ENCODE data around the gene ETS2.

ETS2 gene

DNA sequence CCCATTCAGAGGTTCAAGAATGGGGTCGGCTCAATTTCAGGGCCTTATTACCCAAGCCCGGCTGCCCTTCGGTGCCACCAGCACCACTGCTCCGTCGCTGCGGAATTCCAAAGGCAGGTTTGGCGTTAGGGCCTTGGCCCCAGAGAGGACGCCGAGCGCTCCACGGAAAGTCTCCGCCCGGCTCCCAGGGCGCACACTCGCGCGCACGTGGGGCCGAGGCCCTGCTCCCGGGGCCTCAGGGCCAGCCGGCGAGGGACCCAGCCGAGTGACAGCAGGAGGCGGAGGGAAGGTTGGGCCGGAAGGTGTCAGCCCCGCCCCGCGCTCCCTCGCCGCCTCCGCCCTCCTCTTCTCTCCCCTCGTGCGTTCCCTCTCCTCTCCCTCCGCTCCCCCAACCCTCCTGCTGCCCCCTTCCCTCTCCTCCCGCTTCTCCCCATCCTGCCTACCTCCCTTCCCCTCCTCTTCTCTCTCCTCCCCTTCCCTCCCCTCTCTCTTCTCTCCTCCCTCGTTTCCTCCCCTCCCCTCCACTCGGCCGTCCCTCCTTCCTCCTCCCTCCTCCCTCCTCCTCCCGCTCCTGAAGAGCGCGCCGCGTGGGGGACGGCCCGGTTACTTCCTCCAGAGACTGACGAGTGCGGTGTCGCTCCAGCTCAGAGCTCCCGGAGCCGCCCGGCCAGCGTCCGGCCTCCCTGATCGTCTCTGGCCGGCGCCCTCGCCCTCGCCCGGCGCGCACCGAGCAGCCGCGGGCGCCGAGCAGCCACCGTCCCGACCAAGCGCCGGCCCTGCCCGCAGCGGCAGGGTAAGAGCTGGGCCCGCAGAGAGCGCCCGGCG is at the start of gene ETS2:
ETS2 (plus strand) TSS at position 602 of the 825 bp plus-strand sequence. CDS start 4,106 bp downstream, outside the sequence.
- H3K4me3 ChIP-seq (ENCODE audit: low read depth, low read length): peak within 1 kb of the TSS; percentile 91
- peak; percentile 87 for DNase-seq (ENCODE audit: low read depth)

DNA sequence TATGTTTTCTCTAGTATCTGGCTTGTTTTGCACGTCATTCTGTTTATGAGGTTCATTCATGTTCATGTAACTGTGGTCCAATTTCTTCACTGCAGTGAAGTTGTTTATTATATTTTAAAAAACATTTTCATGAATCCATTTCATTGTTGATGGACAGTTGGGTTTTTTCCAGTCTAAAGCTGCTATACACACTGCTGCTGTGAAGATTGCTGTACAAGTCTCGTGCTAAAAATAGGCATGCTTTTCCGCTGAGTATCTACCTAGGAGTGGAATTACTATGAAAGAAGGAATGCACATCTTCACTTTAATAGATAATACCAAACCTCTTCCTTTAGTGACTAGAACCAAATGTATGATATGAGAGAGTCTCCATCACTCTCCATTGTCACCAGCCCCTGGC is 49.0 kb upstream of the ETS2 start:
- no peak overlapping the region for H3K4me3 ChIP-seq (ENCODE audit: low read depth, low read length)
- peak; percentile 61 for DNase-seq (ENCODE audit: low read depth)

- H3K4me3 ChIP-seq (ENCODE audit: low read depth, low read length): no peak overlapping the region
- no peak for DNase-seq (ENCODE audit: low read depth)
Measured at GRCh38 chr21:38758501-38759214, 47.1 kb upstream of the ETS2 start.

GRCh38 chr21:38759413-38759812 is 46.3 kb upstream of the ETS2 start:
- no peak overlapping the region for H3K4me3 ChIP-seq (ENCODE audit: low read depth, low read length)
- no peak for DNase-seq (ENCODE audit: low read depth)

GRCh38 chr21:38760017-38760761 is 45.5 kb upstream of the ETS2 start:
- DNase-seq (ENCODE audit: low read depth): no peak
- H3K4me3 ChIP-seq (ENCODE audit: low read depth, low read length): no peak overlapping the region

- no peak overlapping the region for H3K4me3 ChIP-seq (ENCODE audit: low read depth, low read length)
- no peak for DNase-seq (ENCODE audit: low read depth)
Measured at GRCh38 chr21:38760762-38761155, 45.0 kb upstream of the ETS2 start.

DNA sequence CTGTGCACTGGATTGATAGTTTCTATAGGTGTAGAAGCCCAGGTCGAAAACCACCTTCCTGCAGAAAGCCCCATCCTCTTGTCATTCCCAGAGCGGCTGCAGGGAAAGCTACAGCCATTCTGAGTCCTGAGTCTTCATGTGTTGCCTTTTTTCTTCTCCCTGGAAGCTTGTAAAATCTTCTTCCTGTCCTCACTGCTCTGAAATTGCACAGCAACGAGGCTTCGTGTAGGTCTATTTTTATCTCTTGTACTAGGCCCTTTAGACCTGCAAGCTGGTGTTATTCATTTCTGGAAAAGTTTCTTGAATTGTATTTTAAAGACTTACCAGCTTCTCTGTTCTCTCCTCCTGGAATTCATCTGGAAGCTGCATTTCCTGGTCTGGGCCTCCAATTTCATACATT is 44.2 kb upstream of the ETS2 start:
- H3K4me3 ChIP-seq (ENCODE audit: low read depth, low read length): no peak overlapping the region
- no peak for DNase-seq (ENCODE audit: low read depth)

DNA sequence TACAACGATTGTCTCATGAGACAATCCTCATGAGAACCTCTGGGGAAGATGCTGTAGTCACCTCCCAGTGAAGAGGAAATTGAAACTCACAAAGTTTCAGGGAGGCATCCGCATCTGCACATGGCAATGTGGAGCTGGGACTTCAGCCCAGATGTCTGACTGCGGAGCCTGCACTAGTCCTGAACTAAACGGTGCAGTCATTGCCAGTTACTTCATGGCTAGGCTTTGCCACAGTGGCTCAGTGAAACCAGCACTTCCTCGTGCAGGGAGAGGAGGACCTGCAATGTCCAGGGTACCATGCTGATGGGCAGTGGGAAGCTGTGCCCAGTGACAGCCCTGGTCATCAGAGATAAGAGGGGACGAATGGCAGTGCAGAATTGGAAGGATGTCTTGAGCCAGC is 40.7 kb upstream of the ETS2 start:
- no peak for DNase-seq (ENCODE audit: low read depth)
- H3K4me3 ChIP-seq (ENCODE audit: low read depth, low read length): no peak overlapping the region

DNA sequence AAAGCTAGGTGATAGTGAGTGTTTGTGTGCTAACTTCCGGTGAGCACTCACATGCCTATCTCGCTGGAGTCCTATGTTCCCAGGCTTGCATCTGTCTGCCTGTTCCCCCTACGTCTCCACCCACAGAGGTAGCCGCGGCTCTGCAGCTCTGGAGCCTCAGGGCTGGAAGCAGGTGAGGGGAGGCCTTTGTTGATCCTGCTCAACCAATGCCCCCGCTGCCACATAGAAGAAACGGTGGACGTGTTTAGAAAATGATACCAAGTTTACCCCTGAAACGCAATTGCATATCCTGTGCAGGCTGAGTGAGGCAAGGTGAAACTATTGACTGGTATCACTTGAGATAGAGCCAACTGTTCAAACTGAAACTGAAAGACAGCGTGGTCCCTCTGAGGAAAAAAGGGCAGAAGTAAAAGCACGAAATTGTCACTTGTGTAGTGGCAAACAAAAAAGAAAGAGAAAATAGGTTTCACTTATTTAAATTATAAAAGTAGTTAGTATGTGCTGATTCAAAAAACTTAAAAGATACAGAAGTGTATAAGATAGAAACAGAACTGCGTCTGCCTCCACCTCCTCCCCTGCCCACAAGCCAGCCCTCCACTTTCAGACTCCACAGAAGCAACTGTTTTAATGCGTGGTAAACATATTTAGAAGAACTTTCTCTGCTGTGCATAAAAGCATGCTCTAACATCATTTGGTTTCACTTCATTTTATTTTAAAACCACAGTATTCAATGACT is 38.6 kb upstream of the ETS2 start:
- no peak for DNase-seq (ENCODE audit: low read depth)
- no peak overlapping the region for H3K4me3 ChIP-seq (ENCODE audit: low read depth, low read length)

GRCh38 chr21:38768471-38769063 is 37.2 kb upstream of the ETS2 start:
- peak; percentile 98 for DNase-seq (ENCODE audit: low read depth)
- H3K4me3 ChIP-seq (ENCODE audit: low read depth, low read length): no peak overlapping the region

DNA sequence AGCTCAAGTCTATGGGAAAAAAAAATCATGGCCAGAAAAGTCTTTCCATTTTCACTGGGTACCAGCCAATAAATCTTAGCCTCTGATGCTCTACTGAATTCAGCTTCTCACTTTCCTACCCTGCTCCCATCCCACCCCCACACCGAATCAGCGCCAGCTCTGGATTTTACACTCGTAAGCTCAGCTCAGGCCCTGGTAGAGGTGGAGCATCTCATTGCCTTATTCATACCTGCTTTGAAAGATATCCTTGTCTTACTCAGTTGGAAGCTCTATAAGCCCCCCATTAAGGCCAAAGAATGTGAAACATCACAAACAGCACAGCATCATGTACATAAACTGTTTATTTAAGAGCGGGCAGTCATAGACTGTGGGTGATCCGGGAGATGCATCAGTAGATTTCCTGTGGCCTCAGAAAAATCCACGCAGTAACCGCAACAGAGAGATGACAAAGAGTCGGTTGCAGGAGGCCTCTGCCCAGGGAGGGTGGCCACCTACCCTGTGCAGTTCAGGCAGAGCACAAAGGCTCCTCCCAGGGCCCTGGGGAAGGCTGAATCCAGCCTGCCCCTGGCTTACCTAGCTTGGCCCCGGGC is 36.4 kb upstream of the ETS2 start:
- DNase-seq (ENCODE audit: low read depth): peak; percentile 79
- no peak overlapping the region for H3K4me3 ChIP-seq (ENCODE audit: low read depth, low read length)

DNA sequence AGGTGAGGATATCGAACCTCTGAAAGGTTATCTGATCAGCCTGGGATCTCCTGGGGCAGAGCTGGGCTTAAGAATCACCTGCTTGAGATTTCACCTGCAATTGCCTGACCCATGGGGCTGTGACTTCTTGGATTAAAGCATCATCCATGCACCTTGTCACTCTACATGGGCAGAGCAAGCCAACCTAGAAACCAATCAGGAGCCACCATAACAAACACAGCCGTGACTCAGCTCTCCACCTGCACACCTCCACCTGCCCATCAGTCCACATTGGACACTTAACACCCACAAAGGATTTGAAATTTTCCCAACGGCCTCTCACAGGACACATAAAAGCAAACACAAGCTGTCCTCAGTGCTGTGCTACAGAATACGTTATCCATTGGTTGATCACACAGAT is 35.1 kb upstream of the ETS2 start:
- no peak overlapping the region for H3K4me3 ChIP-seq (ENCODE audit: low read depth, low read length)
- DNase-seq (ENCODE audit: low read depth): no peak

GRCh38 chr21:38771536-38771935 is 34.2 kb upstream of the ETS2 start:
- DNase-seq (ENCODE audit: low read depth): no peak
- no peak overlapping the region for H3K4me3 ChIP-seq (ENCODE audit: low read depth, low read length)

- no peak overlapping the region for H3K4me3 ChIP-seq (ENCODE audit: low read depth, low read length)
- no peak for DNase-seq (ENCODE audit: low read depth)
Measured at GRCh38 chr21:38772646-38773045, 33.1 kb upstream of the ETS2 start.

DNA sequence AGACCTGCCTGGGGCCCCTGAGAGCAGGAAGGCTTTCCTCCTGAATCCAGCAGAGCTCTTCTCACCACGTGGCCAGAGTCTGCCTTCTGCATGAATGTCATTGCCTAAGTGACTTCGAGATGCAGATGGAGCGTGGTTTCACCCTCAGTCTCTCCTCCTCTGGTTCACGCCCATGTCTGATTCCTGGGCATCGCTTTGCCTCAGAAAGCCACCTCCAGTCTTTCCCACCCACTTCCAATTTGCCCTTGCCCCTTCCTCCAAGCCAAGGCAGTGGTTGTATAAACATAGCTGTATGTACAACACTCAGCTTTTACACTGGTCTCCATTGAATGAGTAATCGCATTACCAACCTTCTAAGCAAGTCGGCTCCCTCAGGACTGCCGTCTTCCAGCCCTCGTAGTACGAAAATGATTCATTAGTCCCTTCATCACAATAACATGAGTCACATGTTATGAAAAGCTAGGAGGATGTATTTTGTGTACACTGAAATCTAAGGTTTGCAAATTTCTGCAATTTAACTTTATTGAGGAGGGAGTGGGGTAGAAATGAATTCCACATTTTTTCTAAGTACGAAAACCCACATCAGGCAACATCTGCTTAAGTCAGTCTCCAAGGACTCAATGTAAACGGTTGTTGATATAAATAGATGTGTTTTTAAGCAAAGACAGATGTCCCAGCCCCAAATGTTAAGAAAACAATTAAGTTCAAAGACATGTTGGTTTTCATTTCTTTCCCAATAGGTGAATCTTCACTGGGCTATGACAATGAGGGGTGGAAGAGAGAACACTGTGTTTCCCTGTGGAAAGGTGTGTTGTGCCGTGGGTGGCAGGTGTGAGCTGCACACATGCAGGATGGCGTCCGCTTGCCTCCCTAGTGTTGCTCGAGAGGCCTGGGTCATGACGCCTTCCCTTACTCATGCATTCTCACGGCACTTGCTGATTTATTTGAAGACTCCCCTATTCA is 32.3 kb upstream of the ETS2 start:
- no peak overlapping the region for H3K4me3 ChIP-seq (ENCODE audit: low read depth, low read length)
- DNase-seq (ENCODE audit: low read depth): peak; percentile 98

DNA sequence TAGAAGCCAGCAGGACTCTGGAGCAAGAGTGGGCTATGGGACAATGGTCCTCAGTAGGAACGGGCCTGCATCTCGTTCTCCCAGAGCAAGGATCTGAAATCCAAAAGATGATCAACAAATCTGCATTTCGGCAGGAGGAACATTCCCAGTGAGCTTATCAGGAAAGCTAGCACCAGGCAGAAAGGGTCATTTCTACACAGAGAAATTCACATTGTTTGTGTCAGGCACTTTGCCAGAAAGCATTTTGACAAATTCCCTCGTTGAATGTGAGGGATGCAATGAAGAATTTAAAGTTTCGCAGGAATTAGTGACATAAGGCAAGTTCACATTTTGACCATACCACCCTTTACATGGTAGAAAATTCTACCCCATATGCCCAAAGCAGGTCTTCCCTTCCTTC is 31.6 kb upstream of the ETS2 start:
- no peak for DNase-seq (ENCODE audit: low read depth)
- H3K4me3 ChIP-seq (ENCODE audit: low read depth, low read length): no peak overlapping the region

DNA sequence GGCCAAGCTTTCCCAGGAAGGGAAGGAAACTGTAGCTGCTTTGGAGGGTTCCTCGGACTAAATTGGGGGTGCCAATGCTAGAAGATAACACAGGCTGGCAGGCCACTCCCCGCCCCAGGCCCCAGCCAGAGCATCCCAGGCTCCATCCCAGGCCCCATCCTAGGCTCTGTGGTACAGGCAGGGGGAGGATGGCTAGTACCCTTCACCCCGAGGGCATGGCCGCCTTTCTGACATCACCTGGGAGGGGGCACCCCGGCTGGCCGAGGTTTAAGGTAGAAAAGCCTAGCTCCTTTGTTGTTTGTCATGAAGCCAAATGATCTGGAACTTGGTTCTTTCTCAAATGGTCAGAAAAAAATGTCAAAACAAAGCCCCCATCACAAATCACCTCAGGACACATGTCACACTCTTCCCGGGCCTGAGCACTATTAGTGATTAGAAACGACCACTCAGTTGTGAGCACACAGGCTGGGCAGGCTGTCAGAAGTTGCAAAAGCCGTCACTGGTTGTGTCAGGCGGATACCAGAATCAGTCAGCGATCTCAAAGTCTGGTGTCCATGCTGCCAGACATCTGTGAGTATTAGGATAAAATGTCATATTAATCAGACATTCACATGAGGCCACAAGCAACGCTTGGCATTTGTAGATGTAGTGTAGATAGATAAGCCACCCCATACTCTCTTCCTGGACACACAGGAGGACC is 31.0 kb upstream of the ETS2 start:
- no peak overlapping the region for H3K4me3 ChIP-seq (ENCODE audit: low read depth, low read length)
- DNase-seq (ENCODE audit: low read depth): no peak
